ENCODE measurements around the gene FAM240A. TPM values are rescaled to one million over a fixed set of nuclear protein-coding genes. Genes with fewer than 3 reads are reported as not detected.

Gene FAM240A
- total RNA-seq, 1 donor from 2014 or later = not detected

GRCh38 chr3:46666453-46666845, 54.1 kb downstream of the FAM240A start:
- Mint-ChIP-seq H3K4me1 (ENCODE audit: unreplicated experiment) (peaks cover 21% of the 10 kb centered on the region), H3K27ac (ENCODE audit: unreplicated experiment) (no peak overlapping the region), H3K36me3 (ENCODE audit: unreplicated experiment) (no peaks in the 10 kb centered on the region), H3K9me3 (ENCODE audit: unreplicated experiment) (no peaks in the 10 kb centered on the region), H3K27me3 (ENCODE audit: unreplicated experiment) (peaks cover 4% of the 10 kb centered on the region), H3K4me3 (ENCODE audit: unreplicated experiment) (no peak overlapping the region)
- DNase-seq (ENCODE audit: extremely low spot score, unreplicated experiment) = no peak
- no peak for TF ChIP-seq CTCF (IDR thresholded peaks at IDR 0.05)

- Mint-ChIP-seq H3K27ac (ENCODE audit: unreplicated experiment) (no peak overlapping the region), H3K4me1 (ENCODE audit: unreplicated experiment) (peaks cover 16% of the 10 kb centered on the region), H3K27me3 (ENCODE audit: unreplicated experiment) (peaks cover 4% of the 10 kb centered on the region), H3K9me3 (ENCODE audit: unreplicated experiment) (no peaks in the 10 kb centered on the region), H3K36me3 (ENCODE audit: unreplicated experiment) (no peaks in the 10 kb centered on the region), H3K4me3 (ENCODE audit: unreplicated experiment) (no peak overlapping the region)
- DNase-seq (ENCODE audit: extremely low spot score, unreplicated experiment) = no peak
- TF ChIP-seq CTCF (IDR thresholded peaks at IDR 0.05) = no peak
Observed at GRCh38 chr3:46667061-46667621, 54.8 kb downstream of the FAM240A start.

- no peak for TF ChIP-seq CTCF (IDR thresholded peaks at IDR 0.05)
- no peak for DNase-seq (ENCODE audit: extremely low spot score, unreplicated experiment)
- Mint-ChIP-seq H3K36me3 (ENCODE audit: unreplicated experiment) (no peaks in the 10 kb centered on the region), H3K27me3 (ENCODE audit: unreplicated experiment) (peaks cover 2% of the 10 kb centered on the region), H3K4me1 (ENCODE audit: unreplicated experiment) (peaks cover 11% of the 10 kb centered on the region), H3K9me3 (ENCODE audit: unreplicated experiment) (no peaks in the 10 kb centered on the region), H3K27ac (ENCODE audit: unreplicated experiment) (no peak overlapping the region), H3K4me3 (ENCODE audit: unreplicated experiment) (no peak overlapping the region)
Observed at GRCh38 chr3:46667657-46668056, 55.3 kb downstream of the FAM240A start.

GRCh38 chr3:46668116-46668515, 55.8 kb downstream of the FAM240A start:
- Mint-ChIP-seq H3K4me1 (ENCODE audit: unreplicated experiment) (peaks cover 7% of the 10 kb centered on the region), H3K27me3 (ENCODE audit: unreplicated experiment) (no peaks in the 10 kb centered on the region), H3K4me3 (ENCODE audit: unreplicated experiment) (no peak overlapping the region), H3K27ac (ENCODE audit: unreplicated experiment) (no peak overlapping the region), H3K9me3 (ENCODE audit: unreplicated experiment) (no peaks in the 10 kb centered on the region), H3K36me3 (ENCODE audit: unreplicated experiment) (no peaks in the 10 kb centered on the region)
- DNase-seq (ENCODE audit: extremely low spot score, unreplicated experiment) = no peak
- no peak for TF ChIP-seq CTCF (IDR thresholded peaks at IDR 0.05)

- H3K27me3 Mint-ChIP-seq (ENCODE audit: unreplicated experiment) = no peaks in the 10 kb centered on the region
- peaks cover 2% of the 10 kb centered on the region for H3K4me1 Mint-ChIP-seq (ENCODE audit: unreplicated experiment)
- no peak overlapping the region for H3K4me3 Mint-ChIP-seq (ENCODE audit: unreplicated experiment)
- TF ChIP-seq CTCF (IDR thresholded peaks at IDR 0.05) = no peak
- no peaks in the 10 kb centered on the region for H3K36me3 Mint-ChIP-seq (ENCODE audit: unreplicated experiment)
- H3K27ac Mint-ChIP-seq (ENCODE audit: unreplicated experiment) = no peak overlapping the region
- H3K9me3 Mint-ChIP-seq (ENCODE audit: unreplicated experiment) = no peaks in the 10 kb centered on the region
- no peak for DNase-seq (ENCODE audit: extremely low spot score, unreplicated experiment)
Observed at GRCh38 chr3:46668591-46668990, 56.3 kb downstream of the FAM240A start.

All from osteocyte (in vitro differentiated cells).